ENCODE data around the gene ACSM6. TPM values are rescaled to one million over a fixed set of nuclear protein-coding genes. Genes with fewer than 3 reads are reported as not detected.
"Not testable (repeated sequence)": the region's sequence is repeated elsewhere in the genome, so short reads cannot be mapped to it uniquely, and the experiment has no call there.

The ACSM6 gene
- total and polyA plus RNA-seq, 11 donors = 0.20 to 0.25 TPM; not detected in 9

DNA sequence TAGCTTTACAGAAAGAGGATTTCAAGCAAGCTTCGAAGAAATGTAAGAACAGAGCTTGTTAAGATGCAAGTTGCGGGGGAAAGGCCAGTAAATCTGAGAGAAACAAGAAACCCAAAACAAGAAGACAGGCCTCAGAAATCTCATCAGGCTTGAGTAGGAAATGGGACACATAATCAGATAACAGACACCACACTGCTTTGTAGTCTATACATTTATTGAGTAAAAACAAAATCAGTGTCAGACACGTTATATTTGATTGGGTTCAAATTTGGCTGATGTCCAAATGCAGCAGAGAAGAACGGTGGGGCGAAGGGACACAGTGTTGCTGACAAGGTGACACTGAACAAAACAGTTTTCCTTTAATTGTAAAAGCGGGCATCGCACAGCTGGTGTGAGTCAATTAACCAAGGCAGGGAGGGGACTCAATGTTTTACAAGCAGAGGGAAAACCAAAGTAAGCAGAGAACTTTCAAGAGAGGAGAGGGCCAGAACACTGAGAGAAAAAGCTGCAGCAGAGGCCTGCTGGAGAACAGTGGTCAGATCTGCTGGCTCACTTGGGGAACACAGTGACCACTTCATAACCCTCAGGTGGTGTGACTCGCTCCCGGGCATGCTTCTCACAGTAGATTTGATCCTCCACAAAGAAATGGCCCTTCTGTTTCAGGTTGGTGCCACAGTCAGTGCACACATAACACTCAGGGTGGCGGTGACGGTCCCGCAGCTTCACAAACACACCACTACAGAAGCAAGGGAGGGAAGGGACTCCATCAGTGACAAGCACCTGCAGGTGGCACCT, 43.5 kb downstream of the ACSM6 start:
- WGBS, 4 donors = 66 to 77% (median 71%) methylated on average over 11 to 12 of the region's 12 CpGs
- Histone ChIP-seq H3K9me3 (no peaks in the 10 kb centered on the region), H3K36me3 (peaks cover 0 to 100% (median 82%) of the 10 kb centered on the region in 9 donors), H3K27me3 (no peaks in the 10 kb centered on the region), H3K4me1 (peaks cover 0 to 10% (median 0%) of the 10 kb centered on the region in 12 donors), H3K4me3 (no peak overlapping the region), H3K27ac (peak overlapping the region in 2 of 12 donors; percentile 1 to 11)
- intact Hi-C loops (cut with DNase I) = no loop called here
- TF ChIP-seq, protein P1, sequence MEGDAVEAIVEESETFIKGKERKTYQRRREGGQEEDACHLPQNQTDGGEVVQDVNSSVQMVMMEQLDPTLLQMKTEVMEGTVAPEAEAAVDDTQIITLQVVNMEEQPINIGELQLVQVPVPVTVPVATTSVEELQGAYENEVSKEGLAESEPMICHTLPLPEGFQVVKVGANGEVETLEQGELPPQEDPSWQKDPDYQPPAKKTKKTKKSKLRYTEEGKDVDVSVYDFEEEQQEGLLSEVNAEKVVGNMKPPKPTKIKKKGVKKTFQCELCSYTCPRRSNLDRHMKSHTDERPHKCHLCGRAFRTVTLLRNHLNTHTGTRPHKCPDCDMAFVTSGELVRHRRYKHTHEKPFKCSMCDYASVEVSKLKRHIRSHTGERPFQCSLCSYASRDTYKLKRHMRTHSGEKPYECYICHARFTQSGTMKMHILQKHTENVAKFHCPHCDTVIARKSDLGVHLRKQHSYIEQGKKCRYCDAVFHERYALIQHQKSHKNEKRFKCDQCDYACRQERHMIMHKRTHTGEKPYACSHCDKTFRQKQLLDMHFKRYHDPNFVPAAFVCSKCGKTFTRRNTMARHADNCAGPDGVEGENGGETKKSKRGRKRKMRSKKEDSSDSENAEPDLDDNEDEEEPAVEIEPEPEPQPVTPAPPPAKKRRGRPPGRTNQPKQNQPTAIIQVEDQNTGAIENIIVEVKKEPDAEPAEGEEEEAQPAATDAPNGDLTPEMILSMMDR (IDR thresholded peaks at IDR 0.05) = no peak
- TF ChIP-seq POLR2A (IDR thresholded peaks at IDR 0.05) = no peak
- no peak for ATAC-seq
- no peak for DNase-seq

DNA sequence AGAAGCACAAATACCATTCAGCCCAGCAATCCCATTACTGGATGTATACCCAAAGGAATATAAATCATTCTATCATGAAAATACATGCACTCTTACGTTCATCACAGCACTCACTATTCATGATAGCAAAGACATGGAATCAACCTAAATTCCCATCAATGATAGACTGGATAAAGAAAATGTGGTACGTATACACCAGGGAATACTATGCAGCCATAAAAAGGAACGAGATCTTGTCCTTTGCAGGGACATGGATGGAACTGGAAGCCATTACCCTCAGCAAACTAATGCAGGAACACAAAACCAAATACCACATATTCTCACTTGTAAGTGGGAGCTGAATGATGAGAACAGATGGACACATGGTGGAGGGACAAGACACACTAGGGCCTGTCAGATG, 46.1 kb downstream of the ACSM6 start:
- H3K36me3 ChIP-seq = peaks cover 0 to 100% (median 83%) of the 10 kb centered on the region in 9 donors
- peaks cover 0 to 11% (median 0%) of the 10 kb centered on the region in 12 donors for H3K4me1 ChIP-seq
- ATAC-seq, H3K9me3 ChIP-seq, DNase-seq, H3K27ac ChIP-seq, H3K4me3 ChIP-seq, H3K27me3 ChIP-seq: not testable (repeated sequence)
- WGBS, 4 donors = 79 to 99% (median 95%) methylated on average over 3 of the region's 3 CpGs
- intact Hi-C loops (cut with DNase I) = loop anchor here in 6 of 10 donors (5.0 to 10.0 kb wide), 2 partner anchors 53 to 365 kb away; no protein-coding TSS in a partner anchor

DNA sequence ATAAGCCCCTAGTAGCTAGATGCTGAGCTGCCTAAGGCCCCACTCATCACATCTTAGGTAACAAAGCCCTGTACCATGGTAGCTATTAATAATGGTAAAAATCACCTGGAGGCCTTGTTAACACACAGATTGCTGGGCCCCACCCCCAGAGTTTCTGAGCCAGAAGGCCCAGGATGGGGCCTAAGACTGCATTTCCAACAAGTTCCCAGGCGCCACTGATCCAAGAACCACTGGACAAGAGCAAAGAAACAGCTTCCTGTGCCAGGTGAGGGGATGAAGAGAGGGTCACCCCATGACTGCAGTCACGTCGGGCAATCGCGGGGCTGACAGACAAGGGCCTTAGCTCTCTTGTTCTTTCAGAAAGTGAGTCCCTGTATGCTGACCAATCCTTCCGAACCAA, 46.8 kb downstream of the ACSM6 start:
- no peaks in the 10 kb centered on the region for H3K9me3 ChIP-seq
- no peak for TF ChIP-seq POLR2A (IDR thresholded peaks at IDR 0.05)
- TF ChIP-seq, protein P1 (IDR thresholded peaks at IDR 0.05) = no peak
- intact Hi-C loops (cut with DNase I) = loop anchor here in 6 of 10 donors (5.0 to 10.0 kb wide), 2 partner anchors 54 to 364 kb away; no protein-coding TSS in a partner anchor
- H3K4me1 ChIP-seq = peaks cover 0 to 11% (median 0%) of the 10 kb centered on the region in 12 donors
- no peak overlapping the region for H3K27ac ChIP-seq
- no peak overlapping the region for H3K4me3 ChIP-seq
- no peaks in the 10 kb centered on the region for H3K27me3 ChIP-seq
- no peak for DNase-seq
- H3K36me3 ChIP-seq = peaks cover 0 to 100% (median 86%) of the 10 kb centered on the region in 9 donors
- 78 to 98% (median 93%) methylated on average over 6 of the region's 6 CpGs for WGBS, 4 donors
- no peak for ATAC-seq

DNA sequence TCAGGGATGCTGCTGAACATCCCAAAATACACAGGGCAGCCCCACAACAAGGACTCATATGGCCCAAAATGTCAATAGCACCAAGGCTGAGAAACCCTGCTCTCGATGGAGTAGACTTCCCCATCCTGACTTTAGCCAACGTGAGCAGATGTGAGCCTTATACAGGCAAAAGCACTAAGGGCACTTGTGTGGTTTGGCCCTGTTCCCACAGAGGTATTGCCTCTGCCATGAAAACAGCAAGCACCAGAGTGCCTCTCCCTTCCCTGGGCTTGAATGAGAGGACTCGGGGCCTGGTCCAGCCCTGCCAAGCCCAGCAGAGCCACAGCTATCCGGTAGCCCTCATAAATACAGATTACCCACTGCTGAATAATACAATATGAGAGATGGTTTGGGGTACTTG, 47.5 kb downstream of the ACSM6 start:
- Histone ChIP-seq H3K4me3 (no peak overlapping the region), H3K36me3 (peaks cover 0 to 100% (median 88%) of the 10 kb centered on the region in 9 donors), H3K9me3 (no peaks in the 10 kb centered on the region), H3K27ac (no peak overlapping the region), H3K27me3 (no peaks in the 10 kb centered on the region), H3K4me1 (peaks cover 0 to 15% (median 2%) of the 10 kb centered on the region in 12 donors)
- ATAC-seq (peak in 3 of 4 donors; percentile 12 to 44 (median 24)), DNase-seq (peak in 1 of 5 donors; percentile 51)
- no peak for TF ChIP-seq POLR2A (IDR thresholded peaks at IDR 0.05)
- TF ChIP-seq, protein P1 (IDR thresholded peaks at IDR 0.05) = no peak
- intact Hi-C loops (cut with DNase I) = loop anchor here in 6 of 10 donors (5.0 to 10.0 kb wide), 2 partner anchors 54 to 363 kb away; no protein-coding TSS in a partner anchor
- WGBS, 4 donors = 31 to 59% (median 55%) methylated on average over 3 to 4 of the region's 4 CpGs

All from heart left ventricle (tissue), 16 donors.